Measurements from ENCODE around the gene ZDHHC5.

ZDHHC5 gene

DNA sequence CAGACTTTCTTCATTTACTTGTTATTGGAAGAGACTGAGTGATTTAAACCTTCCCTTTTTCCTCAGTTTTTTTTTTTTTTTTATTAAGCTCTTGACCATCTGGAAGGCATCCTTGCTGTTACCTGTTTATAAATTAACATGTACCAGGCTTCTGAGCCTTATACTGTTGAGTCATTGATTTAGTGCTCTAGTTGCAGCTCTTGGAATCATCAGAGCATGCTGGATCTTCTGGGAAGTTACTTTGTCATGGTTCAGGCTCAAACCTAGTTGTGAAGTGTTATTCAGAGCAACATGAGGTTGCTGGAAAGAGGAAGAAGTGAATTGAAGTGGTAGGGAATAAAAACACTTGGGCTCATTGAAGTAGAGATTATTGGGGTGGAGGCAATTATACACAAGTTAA lies 6.3 kb downstream of the ZDHHC5 start:
- Histone ChIP-seq H2AFZ (ENCODE audit: low read length) (no peak overlapping the region), H3F3A (ENCODE audit: insufficient read depth, low read length) (no peaks in the 10 kb centered on the region), H3K36me3 (ENCODE audit: insufficient read depth, low read length) (peaks cover 72% of the 10 kb centered on the region), H3K9me3 (ENCODE audit: low read length) (no peaks in the 10 kb centered on the region), H3K4me3 (ENCODE audit: low read depth, low read length, poor library complexity, severe bottlenecking) (no peak overlapping the region), H3K9me2 (ENCODE audit: low read depth, low read length) (no peaks in the 10 kb centered on the region), H3K4me1 (ENCODE audit: insufficient read depth, low read length, severe bottlenecking) (peaks cover 9% of the 10 kb centered on the region), H3K27me3 (ENCODE audit: insufficient read depth, low read length) (no peaks in the 10 kb centered on the region), H3K4me2 (ENCODE audit: low read length) (no peak overlapping the region), H4K20me1 (ENCODE audit: insufficient read depth, low read length) (no peaks in the 10 kb centered on the region), H3K9ac (ENCODE audit: low read length) (no peak overlapping the region), H3K79me2 (ENCODE audit: insufficient read depth, low read length) (peaks cover 74% of the 10 kb centered on the region), H3K27ac (ENCODE audit: low read depth, low read length, poor library complexity, severe bottlenecking) (no peak overlapping the region)
- TF ChIP-seq EZH2 (IDR thresholded peaks at IDR 0.05; ENCODE audit: borderline replicate concordance, low read length): no peak
- TF ChIP-seq, protein P1, sequence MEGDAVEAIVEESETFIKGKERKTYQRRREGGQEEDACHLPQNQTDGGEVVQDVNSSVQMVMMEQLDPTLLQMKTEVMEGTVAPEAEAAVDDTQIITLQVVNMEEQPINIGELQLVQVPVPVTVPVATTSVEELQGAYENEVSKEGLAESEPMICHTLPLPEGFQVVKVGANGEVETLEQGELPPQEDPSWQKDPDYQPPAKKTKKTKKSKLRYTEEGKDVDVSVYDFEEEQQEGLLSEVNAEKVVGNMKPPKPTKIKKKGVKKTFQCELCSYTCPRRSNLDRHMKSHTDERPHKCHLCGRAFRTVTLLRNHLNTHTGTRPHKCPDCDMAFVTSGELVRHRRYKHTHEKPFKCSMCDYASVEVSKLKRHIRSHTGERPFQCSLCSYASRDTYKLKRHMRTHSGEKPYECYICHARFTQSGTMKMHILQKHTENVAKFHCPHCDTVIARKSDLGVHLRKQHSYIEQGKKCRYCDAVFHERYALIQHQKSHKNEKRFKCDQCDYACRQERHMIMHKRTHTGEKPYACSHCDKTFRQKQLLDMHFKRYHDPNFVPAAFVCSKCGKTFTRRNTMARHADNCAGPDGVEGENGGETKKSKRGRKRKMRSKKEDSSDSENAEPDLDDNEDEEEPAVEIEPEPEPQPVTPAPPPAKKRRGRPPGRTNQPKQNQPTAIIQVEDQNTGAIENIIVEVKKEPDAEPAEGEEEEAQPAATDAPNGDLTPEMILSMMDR (IDR thresholded peaks at IDR 0.05; ENCODE audit: low read length): no peak

DNA sequence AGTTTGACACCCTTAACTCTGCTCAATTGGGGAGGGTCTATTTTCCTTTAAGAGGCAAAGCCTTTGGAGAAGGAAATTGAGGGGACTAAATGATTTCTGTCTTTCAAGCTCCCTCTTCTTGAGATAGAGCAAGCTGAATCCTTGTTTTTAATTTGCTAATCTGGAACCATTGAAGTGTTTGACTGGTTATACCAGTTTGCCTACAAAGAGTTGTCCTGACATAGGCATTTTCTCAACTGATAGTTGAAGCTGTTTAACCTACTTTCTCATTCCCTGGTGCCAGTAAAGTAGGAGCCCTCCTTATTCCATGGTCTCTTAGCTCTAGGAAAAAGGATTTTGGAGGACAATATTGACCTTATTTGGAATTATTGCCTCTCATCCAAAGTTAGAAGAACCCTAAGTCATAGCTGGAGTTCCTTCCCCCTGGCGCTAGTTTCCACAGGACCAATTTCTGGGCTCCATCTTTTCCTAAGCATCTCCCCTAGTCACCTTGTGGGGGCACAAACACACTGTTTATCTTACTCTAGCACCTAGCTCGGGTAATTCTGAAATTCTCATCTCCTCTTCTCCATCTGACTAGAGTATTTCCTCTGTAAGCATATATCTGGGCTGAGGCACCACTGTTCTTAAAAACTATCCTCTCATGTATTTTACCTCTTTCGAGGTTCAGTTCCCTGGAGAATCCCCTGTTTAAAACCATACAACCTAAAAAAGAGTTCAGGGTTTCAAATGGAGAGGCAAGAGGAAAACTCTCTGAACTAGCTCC lies 7.4 kb downstream of the ZDHHC5 start:
- H3K79me2 ChIP-seq (ENCODE audit: insufficient read depth, low read length): peaks cover 69% of the 10 kb centered on the region
- TF ChIP-seq EZH2 (IDR thresholded peaks at IDR 0.05; ENCODE audit: borderline replicate concordance, low read length): no peak
- TF ChIP-seq, protein P1 (IDR thresholded peaks at IDR 0.05; ENCODE audit: low read length): no peak
- peaks cover 83% of the 10 kb centered on the region for H3K36me3 ChIP-seq (ENCODE audit: insufficient read depth, low read length)
- H3K4me3 ChIP-seq (ENCODE audit: low read depth, low read length, poor library complexity, severe bottlenecking): no peak overlapping the region
- H3K27me3 ChIP-seq (ENCODE audit: insufficient read depth, low read length): no peaks in the 10 kb centered on the region
- no peak overlapping the region for H3K4me2 ChIP-seq (ENCODE audit: low read length)
- H3K9ac ChIP-seq (ENCODE audit: low read length): no peak overlapping the region
- no peak overlapping the region for H3K27ac ChIP-seq (ENCODE audit: low read depth, low read length, poor library complexity, severe bottlenecking)
- no peaks in the 10 kb centered on the region for H3K9me2 ChIP-seq (ENCODE audit: low read depth, low read length)
- H3K9me3 ChIP-seq (ENCODE audit: low read length): no peaks in the 10 kb centered on the region
- no peaks in the 10 kb centered on the region for H4K20me1 ChIP-seq (ENCODE audit: insufficient read depth, low read length)
- no peaks in the 10 kb centered on the region for H3K4me1 ChIP-seq (ENCODE audit: insufficient read depth, low read length, severe bottlenecking)
- no peak overlapping the region for H2AFZ ChIP-seq (ENCODE audit: low read length)
- no peaks in the 10 kb centered on the region for H3F3A ChIP-seq (ENCODE audit: insufficient read depth, low read length)

DNA sequence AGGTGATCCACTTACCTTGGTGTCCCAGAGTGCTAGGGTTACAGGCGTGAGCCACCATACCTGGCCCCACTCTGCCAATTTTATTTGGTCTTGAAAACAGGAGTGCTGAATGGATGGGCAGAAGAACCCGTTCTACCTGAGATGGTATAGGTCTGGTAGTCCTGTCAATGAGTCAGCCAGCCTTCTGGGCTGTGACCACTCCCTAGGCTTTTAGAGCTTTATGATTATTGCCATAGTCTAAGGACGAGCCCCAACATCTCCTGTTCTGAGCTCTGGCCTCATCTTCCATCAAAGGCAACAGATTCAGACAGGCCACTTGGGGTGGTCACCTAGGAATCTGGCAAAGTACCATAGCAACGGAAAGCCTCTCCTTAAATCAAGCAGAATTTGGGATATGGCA lies 11.5 kb downstream of the ZDHHC5 start:
- Histone ChIP-seq H3K9ac (ENCODE audit: low read length) (no peak overlapping the region), H3K27me3 (ENCODE audit: insufficient read depth, low read length) (no peaks in the 10 kb centered on the region), H3K4me1 (ENCODE audit: insufficient read depth, low read length, severe bottlenecking) (no peaks in the 10 kb centered on the region), H3K36me3 (ENCODE audit: insufficient read depth, low read length) (peaks cover 86% of the 10 kb centered on the region), H3F3A (ENCODE audit: insufficient read depth, low read length) (no peaks in the 10 kb centered on the region), H3K9me2 (ENCODE audit: low read depth, low read length) (no peaks in the 10 kb centered on the region), H3K4me2 (ENCODE audit: low read length) (no peak overlapping the region), H3K79me2 (ENCODE audit: insufficient read depth, low read length) (peaks cover 44% of the 10 kb centered on the region), H3K9me3 (ENCODE audit: low read length) (no peaks in the 10 kb centered on the region), H2AFZ (ENCODE audit: low read length) (no peak overlapping the region), H3K27ac (ENCODE audit: low read depth, low read length, poor library complexity, severe bottlenecking) (no peak overlapping the region), H4K20me1 (ENCODE audit: insufficient read depth, low read length) (no peaks in the 10 kb centered on the region), H3K4me3 (ENCODE audit: low read depth, low read length, poor library complexity, severe bottlenecking) (no peak overlapping the region)
- no peak for TF ChIP-seq EZH2 (IDR thresholded peaks at IDR 0.05; ENCODE audit: borderline replicate concordance, low read length)
- TF ChIP-seq, protein P1 (IDR thresholded peaks at IDR 0.05; ENCODE audit: low read length): no peak
